AG04450 (cell line): ENCODE measurements around the gene CELSR2. TPM values are rescaled to one million over a fixed set of nuclear protein-coding genes. Genes with fewer than 3 reads are reported as not detected.

Experiments used
- CTCF ChIA-PET: fragments of 300-600, 350-600 bp; formaldehyde crosslinking; extraction: SDS; loops from one replicate; lab custom pipeline; 2022; ENCODE audit warnings: antibody characterized with exemption, inconsistent platforms; lab: Charles Lee
- POLR2A ChIA-PET: fragments of 350-600 bp; formaldehyde crosslinking; extraction: SDS; loops from one replicate; lab custom pipeline; 2021; ENCODE audit warnings: antibody characterized with exemption, inconsistent platforms; lab: Yijun Ruan, JAX
- DNase-seq: peaks from one replicate; pipeline ENCODE4 v3.0.0-alpha.2; 2011; ENCODE audit warnings: low read depth, low spot score
- H3K27ac ChIP-seq: one replicate; pipeline ENCODE4 v1.5.1; 2012; ENCODE audit warnings: low read depth, low read length, control low read depth
- H3K27me3 ChIP-seq: one replicate; pipeline ENCODE4 v1.6.0; 2012; ENCODE audit warnings: low read length; ENCODE audit not compliant: control insufficient read depth, insufficient read depth
- H3K4me3 ChIP-seq: 2 replicates; pipeline ENCODE4 v1.5.1; 2011; ENCODE audit warnings: mild to moderate bottlenecking, low read depth, low read length, control low read depth
- H3K9me3 ChIP-seq: 2 replicates; pipeline ENCODE4 v1.5.1; 2012; ENCODE audit warnings: low read length; ENCODE audit not compliant: control insufficient read depth, insufficient read depth
- CTCF ChIP-seq: IDR thresholded peaks from 2 replicates; pipeline ENCODE4 v1.5.1; 2011; ENCODE audit warnings: low read depth, low read length, control low read depth, inconsistent platforms
- polyA plus RNA-seq: library from polyadenylated mRNA; depleted of rRNA; stranded (reverse); fragments of >200 nt; gene quantifications from 2 replicates; pipeline ENCODE4 v1.2.3, GENCODE V29; 2011

The CELSR2 gene
- polyA plus RNA-seq, 1 experiment: 1.1 TPM

GRCh38 chr1:109247401-109248365 lies 1.7 kb upstream of the CELSR2 start:
- CTCF ChIA-PET: interaction anchor here (0.7 to 1.5 kb wide), 5 partner anchors 8 to 148 kb away, joined by 3 to 4 read pairs (median 3); no protein-coding TSS in a partner anchor
- no peak overlapping the region for H3K4me3 ChIP-seq
- DNase-seq: no peak
- no peaks in the 10 kb centered on the region for H3K27me3 ChIP-seq
- H3K9me3 ChIP-seq: peaks cover 16% of the 10 kb centered on the region
- no peak for TF ChIP-seq CTCF
- H3K27ac ChIP-seq: no peak overlapping the region
- POLR2A ChIA-PET: no interaction called here

- TF ChIP-seq CTCF: no peak
- POLR2A ChIA-PET: no interaction called here
- H3K4me3 ChIP-seq: no peak overlapping the region
- H3K27ac ChIP-seq: no peak overlapping the region
- H3K9me3 ChIP-seq: peaks cover 17% of the 10 kb centered on the region
- CTCF ChIA-PET: interaction anchor here (2.1 kb wide), 1 partner anchor 9 kb away, joined by 6 read pairs; no protein-coding TSS in a partner anchor
- H3K27me3 ChIP-seq: no peaks in the 10 kb centered on the region
- DNase-seq: no peak
Measured at GRCh38 chr1:109248444-109248796, 919 bp upstream of the CELSR2 start.

GRCh38 chr1:109249654-109250401 lies 489 bp downstream of the CELSR2 start:
- peak overlapping the region; percentile 54 for H3K4me3 ChIP-seq
- DNase-seq: no peak
- ChIA-PET POLR2A (interaction anchor here (1.0 kb wide), 1 partner anchor 9 kb away, joined by 4 read pairs; no protein-coding TSS in a partner anchor), CTCF (interaction anchor here (2.1 kb wide), 1 partner anchor 10 kb away, joined by 6 read pairs; no protein-coding TSS in a partner anchor)
- TF ChIP-seq CTCF: no peak
- H3K9me3 ChIP-seq: peaks cover 17% of the 10 kb centered on the region
- H3K27ac ChIP-seq: no peak overlapping the region
- no peaks in the 10 kb centered on the region for H3K27me3 ChIP-seq

- no peaks in the 10 kb centered on the region for H3K27me3 ChIP-seq
- H3K4me3 ChIP-seq: peak overlapping the region; percentile 54
- peaks cover 17% of the 10 kb centered on the region for H3K9me3 ChIP-seq
- ChIA-PET CTCF (interaction anchor here (2.1 kb wide), 1 partner anchor 11 kb away, joined by 6 read pairs; no protein-coding TSS in a partner anchor), POLR2A (interaction anchor here (1.0 to 1.5 kb wide), 2 partner anchors 10 to 11 kb away, joined by 3 to 4 read pairs; no protein-coding TSS in a partner anchor)
- no peak for DNase-seq
- TF ChIP-seq CTCF: no peak
- H3K27ac ChIP-seq: no peak overlapping the region
Measured at GRCh38 chr1:109250454-109251276, 1.3 kb downstream of the CELSR2 start.
